Neural cell (in vitro differentiated cells): ENCODE data around the gene DGCR8.

Experiments
- EP300 ChIP-seq: fragments of 450-650 bp; conservative IDR thresholded peaks from 2 replicates; pipeline ENCODE4 v1.6.1; 2014; ENCODE audit warnings: antibody characterized with exemption, mild to moderate bottlenecking, moderate library complexity; ENCODE audit not compliant: poor library complexity, severe bottlenecking
- EZH2 ChIP-seq: fragments of 200-600, 300-800 bp; shearing (Covaris generic), sonication (generic); IDR thresholded peaks from 2 replicates; pipeline ENCODE4 v1.6.1; 2014; ENCODE audit warnings: antibody characterized with exemption, low read length, borderline replicate concordance, mild to moderate bottlenecking; ENCODE audit not compliant: insufficient read depth, poor library complexity, severe bottlenecking
- POLR2AphosphoS5 ChIP-seq: IDR thresholded peaks from 2 replicates; pipeline ENCODE4 v1.6.1; 2012
- TAF1 ChIP-seq: IDR thresholded peaks from 2 replicates; pipeline ENCODE4 v1.6.1; 2012; ENCODE audit warnings: low read depth
- TF ChIP-seq, protein P1 (sequence below): fragments of 450-650 bp; IDR thresholded peaks from 2 replicates; pipeline ENCODE4 v1.5.1; 2014; ENCODE audit warnings: antibody characterized with exemption, mild to moderate bottlenecking, moderate library complexity; ENCODE audit not compliant: poor library complexity, severe bottlenecking
- TF ChIP-seq, protein P2 (sequence below): IDR thresholded peaks from 2 replicates; pipeline ENCODE4 v1.6.1; 2012; ENCODE audit warnings: borderline replicate concordance

DNA sequence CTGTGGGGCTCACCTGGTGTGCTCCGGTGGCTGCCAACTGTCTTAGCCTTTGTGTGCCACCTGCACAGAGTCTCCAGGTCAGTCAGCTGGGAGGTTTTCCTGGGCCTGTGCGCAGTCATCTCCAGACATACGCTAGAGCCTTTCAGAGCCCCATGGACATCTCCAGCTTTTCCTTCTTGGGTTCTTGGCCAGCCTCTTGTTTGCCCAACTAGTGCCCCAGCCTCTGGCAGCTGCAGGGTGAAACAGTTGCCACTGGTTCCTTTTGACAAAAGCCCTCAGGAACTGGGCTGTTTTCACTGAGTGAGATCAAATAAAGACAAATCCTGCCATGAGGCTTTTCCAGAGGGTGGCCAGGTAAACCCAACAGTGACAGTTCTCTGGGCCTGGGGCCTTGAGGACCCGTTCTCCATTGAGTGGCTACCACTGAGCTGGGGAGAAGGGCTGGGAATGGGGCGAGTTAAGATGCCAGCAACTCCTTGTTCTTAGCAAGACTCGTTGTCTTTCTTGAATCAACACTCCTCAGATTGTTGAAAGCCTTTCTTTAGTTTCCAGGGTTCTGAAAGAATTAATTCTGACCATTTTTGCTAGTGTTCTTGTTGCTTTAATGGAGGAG lies 19.2 kb downstream of the DGCR8 start:
- TF ChIP-seq, protein P1, sequence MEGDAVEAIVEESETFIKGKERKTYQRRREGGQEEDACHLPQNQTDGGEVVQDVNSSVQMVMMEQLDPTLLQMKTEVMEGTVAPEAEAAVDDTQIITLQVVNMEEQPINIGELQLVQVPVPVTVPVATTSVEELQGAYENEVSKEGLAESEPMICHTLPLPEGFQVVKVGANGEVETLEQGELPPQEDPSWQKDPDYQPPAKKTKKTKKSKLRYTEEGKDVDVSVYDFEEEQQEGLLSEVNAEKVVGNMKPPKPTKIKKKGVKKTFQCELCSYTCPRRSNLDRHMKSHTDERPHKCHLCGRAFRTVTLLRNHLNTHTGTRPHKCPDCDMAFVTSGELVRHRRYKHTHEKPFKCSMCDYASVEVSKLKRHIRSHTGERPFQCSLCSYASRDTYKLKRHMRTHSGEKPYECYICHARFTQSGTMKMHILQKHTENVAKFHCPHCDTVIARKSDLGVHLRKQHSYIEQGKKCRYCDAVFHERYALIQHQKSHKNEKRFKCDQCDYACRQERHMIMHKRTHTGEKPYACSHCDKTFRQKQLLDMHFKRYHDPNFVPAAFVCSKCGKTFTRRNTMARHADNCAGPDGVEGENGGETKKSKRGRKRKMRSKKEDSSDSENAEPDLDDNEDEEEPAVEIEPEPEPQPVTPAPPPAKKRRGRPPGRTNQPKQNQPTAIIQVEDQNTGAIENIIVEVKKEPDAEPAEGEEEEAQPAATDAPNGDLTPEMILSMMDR = no peak
- no peak for TF ChIP-seq POLR2AphosphoS5
- TF ChIP-seq EP300 = no peak
- TF ChIP-seq, protein P2, sequence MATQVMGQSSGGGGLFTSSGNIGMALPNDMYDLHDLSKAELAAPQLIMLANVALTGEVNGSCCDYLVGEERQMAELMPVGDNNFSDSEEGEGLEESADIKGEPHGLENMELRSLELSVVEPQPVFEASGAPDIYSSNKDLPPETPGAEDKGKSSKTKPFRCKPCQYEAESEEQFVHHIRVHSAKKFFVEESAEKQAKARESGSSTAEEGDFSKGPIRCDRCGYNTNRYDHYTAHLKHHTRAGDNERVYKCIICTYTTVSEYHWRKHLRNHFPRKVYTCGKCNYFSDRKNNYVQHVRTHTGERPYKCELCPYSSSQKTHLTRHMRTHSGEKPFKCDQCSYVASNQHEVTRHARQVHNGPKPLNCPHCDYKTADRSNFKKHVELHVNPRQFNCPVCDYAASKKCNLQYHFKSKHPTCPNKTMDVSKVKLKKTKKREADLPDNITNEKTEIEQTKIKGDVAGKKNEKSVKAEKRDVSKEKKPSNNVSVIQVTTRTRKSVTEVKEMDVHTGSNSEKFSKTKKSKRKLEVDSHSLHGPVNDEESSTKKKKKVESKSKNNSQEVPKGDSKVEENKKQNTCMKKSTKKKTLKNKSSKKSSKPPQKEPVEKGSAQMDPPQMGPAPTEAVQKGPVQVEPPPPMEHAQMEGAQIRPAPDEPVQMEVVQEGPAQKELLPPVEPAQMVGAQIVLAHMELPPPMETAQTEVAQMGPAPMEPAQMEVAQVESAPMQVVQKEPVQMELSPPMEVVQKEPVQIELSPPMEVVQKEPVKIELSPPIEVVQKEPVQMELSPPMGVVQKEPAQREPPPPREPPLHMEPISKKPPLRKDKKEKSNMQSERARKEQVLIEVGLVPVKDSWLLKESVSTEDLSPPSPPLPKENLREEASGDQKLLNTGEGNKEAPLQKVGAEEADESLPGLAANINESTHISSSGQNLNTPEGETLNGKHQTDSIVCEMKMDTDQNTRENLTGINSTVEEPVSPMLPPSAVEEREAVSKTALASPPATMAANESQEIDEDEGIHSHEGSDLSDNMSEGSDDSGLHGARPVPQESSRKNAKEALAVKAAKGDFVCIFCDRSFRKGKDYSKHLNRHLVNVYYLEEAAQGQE = no peak
- TF ChIP-seq TAF1 = no peak
- TF ChIP-seq EZH2 = no peak
